GM23338 (cell line): ENCODE measurements around the gene BRD9. TPM values are rescaled to one million over a fixed set of nuclear protein-coding genes. Genes with fewer than 3 reads are reported as not detected.
"Not testable (repeated sequence)": the region's sequence is repeated elsewhere in the genome, so short reads cannot be mapped to it uniquely, and the experiment has no call there.

Source experiments
- ATAC-seq: fragments of 200-7000 bp; cut with Tn5 transposase; 3 replicates; pipeline ENCODE4 v1.9.1; 2020
- DNase-seq: peaks from one replicate; pipeline ENCODE4 v3.0.0-alpha.2; 2015; ENCODE audit warnings: low spot score
- H2AFZ ChIP-seq: fragments of 200-600 bp; sonication (generic); 2 replicates; pipeline ENCODE4 v1.8.0; 2016; ENCODE audit warnings: antibody characterized with exemption, mild to moderate bottlenecking, moderate library complexity
- H3F3A ChIP-seq: fragments of 200-600 bp; sonication (generic); replicated peaks from 2 replicates; pipeline ENCODE4 v1.8.0; 2017; ENCODE audit warnings: antibody characterized with exemption, mixed run types, low read depth
- H3K27ac ChIP-seq: fragments of 200-600 bp; sonication (generic); 2 replicates; pipeline ENCODE4 v1.6.1; 2016; ENCODE audit warnings: low read depth
- H3K27me3 ChIP-seq: fragments of 200-600 bp; sonication (generic); 2 replicates; pipeline ENCODE4 v1.8.0; 2016; ENCODE audit warnings: mild to moderate bottlenecking, mixed run types, moderate library complexity; ENCODE audit not compliant: insufficient read depth
- H3K36me3 ChIP-seq: fragments of 200-600 bp; sonication (generic); 2 replicates; pipeline ENCODE4 v1.8.0; 2016; ENCODE audit warnings: mild to moderate bottlenecking; ENCODE audit not compliant: insufficient read depth
- H3K4me1 ChIP-seq: fragments of 200-600 bp; sonication (generic); 2 replicates; pipeline ENCODE4 v1.8.0; 2016; ENCODE audit warnings: mild to moderate bottlenecking, moderate library complexity; ENCODE audit not compliant: insufficient read depth
- H3K4me2 ChIP-seq: fragments of 200-600 bp; sonication (generic); 2 replicates; pipeline ENCODE4 v1.7.1; 2017; ENCODE audit warnings: mixed run types
- H3K4me3 ChIP-seq: fragments of 200-600 bp; sonication (generic); 2 replicates; pipeline ENCODE4 v1.6.1; 2016; ENCODE audit warnings: mixed run types
- H3K79me2 ChIP-seq: fragments of 200-600 bp; sonication (generic); replicated peaks from 2 replicates; pipeline ENCODE4 v1.8.0; 2017; ENCODE audit warnings: mild to moderate bottlenecking; ENCODE audit not compliant: insufficient read depth
- H3K9me2 ChIP-seq: fragments of 200-600 bp; sonication (generic); 2 replicates; pipeline ENCODE4 v1.8.0; 2017; ENCODE audit not compliant: insufficient read depth
- H4K20me1 ChIP-seq: fragments of 200-600 bp; sonication (generic); replicated peaks from 2 replicates; pipeline ENCODE4 v1.8.0; 2017; ENCODE audit warnings: mild to moderate bottlenecking; ENCODE audit not compliant: insufficient read depth
- H3K27ac Mint-ChIP-seq: 2 replicates; pipeline ENCODE4 v1.8.0; 2020; ENCODE audit warnings: inconsistent platforms, mild to moderate bottlenecking, moderate library complexity, mixed read lengths
- H3K27me3 Mint-ChIP-seq: 3 replicates; pipeline ENCODE4 v1.8.0; 2022; ENCODE audit warnings: low read depth, mild to moderate bottlenecking, moderate library complexity, mixed read lengths, inconsistent platforms; ENCODE audit not compliant: insufficient read depth, poor library complexity
- H3K36me3 Mint-ChIP-seq: 3 replicates; pipeline ENCODE4 v1.8.0; 2021; ENCODE audit warnings: low read depth, mild to moderate bottlenecking, inconsistent platforms, moderate library complexity, mixed read lengths
- H3K4me1 Mint-ChIP-seq: 3 replicates; pipeline ENCODE4 v1.8.0; 2020; ENCODE audit warnings: mild to moderate bottlenecking, inconsistent platforms, mixed read lengths
- H3K4me3 Mint-ChIP-seq: 3 replicates; pipeline ENCODE4 v1.8.0; 2021; ENCODE audit warnings: moderate library complexity, mild to moderate bottlenecking, inconsistent platforms, mixed read lengths
- H3K9me3 Mint-ChIP-seq: 3 replicates; pipeline ENCODE4 v1.8.0; 2020; ENCODE audit warnings: moderate library complexity, mild to moderate bottlenecking, inconsistent platforms, mixed read lengths
- CTCF ChIP-seq, 2 experiments: fragments of 200-600 bp in 1 of 2; sonication (generic) in 1 of 2; conservative IDR thresholded peaks; 2 replicates each; pipeline versions ENCODE4 v1.5.1 to v1.6.1; 2016 to 2017; ENCODE audit warnings: antibody characterized with exemption in 2 of 2, low read depth in 2 of 2, mild to moderate bottlenecking in 2 of 2, moderate library complexity in 1 of 2
- ETS1 ChIP-seq: IDR thresholded peaks from 2 replicates; pipeline ENCODE4 v1.6.1; 2016; ENCODE audit warnings: antibody characterized with exemption
- JUNB ChIP-seq: IDR thresholded peaks from one replicate; pipeline ENCODE4 v1.6.1; 2016; ENCODE audit warnings: antibody characterized with exemption; ENCODE audit not compliant: unreplicated experiment
- POLR2AphosphoS5 ChIP-seq: IDR thresholded peaks from 2 replicates; pipeline ENCODE4 v1.6.1; 2016; ENCODE audit warnings: antibody characterized with exemption, low read depth
- REST ChIP-seq: IDR thresholded peaks from one replicate; pipeline ENCODE4 v1.6.1; 2018; ENCODE audit warnings: antibody characterized with exemption; ENCODE audit not compliant: unreplicated experiment
- ZNF114 ChIP-seq: fragments of 250-450 bp; sonication (Bioruptor Pico); IDR thresholded peaks from 2 replicates; pipeline ENCODE4 v1.5.0; 2020; ENCODE audit warnings: mild to moderate bottlenecking, moderate library complexity
- ZNF331 ChIP-seq: fragments of 250-450 bp; sonication (Bioruptor Pico); IDR thresholded peaks from 2 replicates; pipeline ENCODE4 v1.5.0; 2020; ENCODE audit warnings: low read depth, mild to moderate bottlenecking, moderate library complexity
- ZNF462 ChIP-seq: fragments of 250-450 bp; sonication (Bioruptor Pico); IDR thresholded peaks from 2 replicates; pipeline ENCODE4 v1.5.0; 2020; ENCODE audit warnings: mild to moderate bottlenecking, moderate library complexity
- polyA plus RNA-seq: library from polyadenylated mRNA; unstranded; fragments of >200 nt; fragmentation: Nextera tagmentation; extraction: Ambion mirVana; gene quantifications from 2 replicates; pipeline ENCODE4 v1.2.1, GENCODE V29; 2016
- total RNA-seq: library from RNA; depleted of rRNA; stranded (reverse); fragments of >200 nt; shearing (Covaris generic); gene quantifications from 2 replicates; pipeline ENCODE4 v1.2.3, GENCODE V29; 2014

Gene BRD9
- total and polyA plus RNA-seq, 2 experiments from 2014 or later = 32.9 to 54.7 TPM

GRCh38 chr5:935510-936084 lies 43.0 kb upstream of the BRD9 start:
- Histone ChIP-seq H3K27ac (no peak overlapping the region), H3K4me2 (no peak overlapping the region), H3K9me2 (no peaks in the 10 kb centered on the region), H2AFZ (no peak overlapping the region), H3K4me1 (no peaks in the 10 kb centered on the region), H3K4me3 (no peak overlapping the region), H3K79me2 (no peaks in the 10 kb centered on the region), H3K27me3 (no peaks in the 10 kb centered on the region), H4K20me1 (no peaks in the 10 kb centered on the region), H3K36me3 (no peaks in the 10 kb centered on the region), H3F3A (no peaks in the 10 kb centered on the region)
- Mint-ChIP-seq H3K27me3 (peaks cover 3% of the 10 kb centered on the region), H3K9me3 (peaks cover 4% of the 10 kb centered on the region), H3K27ac (no peak overlapping the region), H3K4me3 (no peak overlapping the region), H3K4me1 (no peaks in the 10 kb centered on the region), H3K36me3 (no peaks in the 10 kb centered on the region)
- TF ChIP-seq POLR2AphosphoS5 (no peak), JUNB (no peak), ETS1 (no peak), ZNF331 (CRISPR knock-in tag) (no peak), ZNF462 (no peak), CTCF (conservative IDR thresholded peaks at IDR 0.05; ENCODE audit: low read depth in 2 of 2) (no peak), REST (no peak), ZNF114 (no peak)
- no peak for DNase-seq
- no peak for ATAC-seq

GRCh38 chr5:934381-934967 lies 41.9 kb upstream of the BRD9 start:
- not testable (repeated sequence) for H3K79me2 ChIP-seq, H3K9me3 Mint-ChIP-seq, DNase-seq, H2AFZ ChIP-seq, H3K4me1 ChIP-seq, H3K27ac ChIP-seq, H3K27me3 ChIP-seq, H3F3A ChIP-seq, H3K36me3 Mint-ChIP-seq, H3K9me2 ChIP-seq, ATAC-seq, H3K27ac Mint-ChIP-seq, H3K27me3 Mint-ChIP-seq, H3K36me3 ChIP-seq, H4K20me1 ChIP-seq, H3K4me2 ChIP-seq, H3K4me1 Mint-ChIP-seq, H3K4me3 ChIP-seq, H3K4me3 Mint-ChIP-seq
